GM11168 (cell line): Measurements from ENCODE around the gene GNLY.

Experiments
- in situ Hi-C: fragments of 300-500 bp; cut with MboI; formaldehyde crosslinking; loops from one replicate; pipeline ENCODE4 v1.12.0; 2022; ENCODE audit warnings: low sequenced_read_pairs; ENCODE audit not compliant: unreplicated experiment

The GNLY gene

DNA sequence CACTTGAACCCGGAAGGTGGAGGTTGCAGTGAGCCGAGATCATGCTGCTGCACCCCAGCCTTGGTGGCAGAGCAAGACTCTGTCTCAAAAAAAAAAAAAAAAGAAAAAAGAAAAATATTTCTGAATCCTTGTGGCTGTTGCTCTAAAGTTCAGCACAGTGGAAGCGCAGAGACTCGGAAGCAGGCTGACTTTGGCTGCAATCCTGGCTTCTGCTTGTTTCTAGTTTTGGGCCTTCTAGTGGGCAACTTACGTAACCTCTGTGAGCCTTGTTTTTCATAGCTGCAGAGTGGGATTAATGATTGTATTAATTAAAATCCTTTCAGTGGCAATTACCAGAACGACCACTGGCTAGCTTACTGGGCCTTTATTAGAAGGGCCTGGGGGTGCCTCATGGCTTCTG lies 28.4 kb downstream of the GNLY start:
- in situ Hi-C loops: no loop called here

DNA sequence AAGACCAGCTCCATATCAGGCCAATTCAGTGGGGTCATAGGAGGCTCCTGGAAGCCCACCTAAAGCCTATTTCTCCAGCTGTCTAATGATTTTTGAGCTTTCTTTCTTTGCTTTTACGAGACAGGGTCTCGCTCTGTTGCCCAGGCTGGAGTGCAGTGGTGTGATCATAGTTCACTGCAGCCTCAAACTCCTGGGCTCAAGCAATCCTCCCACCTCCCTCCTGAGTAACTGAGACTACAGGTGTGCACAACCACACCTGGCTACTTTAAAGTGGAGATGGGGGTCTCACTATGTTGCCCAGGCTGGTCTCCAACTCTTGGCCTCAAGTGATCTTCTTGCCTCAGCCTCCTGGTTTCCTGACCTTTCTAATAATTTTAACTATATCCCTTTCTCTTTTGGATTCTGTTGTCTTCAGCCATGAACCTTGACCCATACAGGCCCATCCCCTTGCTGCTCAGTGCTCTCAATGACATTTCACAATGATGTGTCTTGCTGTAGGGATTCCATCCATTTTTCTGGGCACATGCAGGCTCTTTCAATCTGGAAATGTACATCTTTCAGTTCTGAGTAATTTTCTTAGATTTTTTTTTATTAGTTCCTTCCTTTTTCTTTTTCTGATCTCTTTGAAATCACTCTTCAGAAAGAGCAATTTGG lies 29.7 kb downstream of the GNLY start:
- in situ Hi-C loops: no loop called here

DNA sequence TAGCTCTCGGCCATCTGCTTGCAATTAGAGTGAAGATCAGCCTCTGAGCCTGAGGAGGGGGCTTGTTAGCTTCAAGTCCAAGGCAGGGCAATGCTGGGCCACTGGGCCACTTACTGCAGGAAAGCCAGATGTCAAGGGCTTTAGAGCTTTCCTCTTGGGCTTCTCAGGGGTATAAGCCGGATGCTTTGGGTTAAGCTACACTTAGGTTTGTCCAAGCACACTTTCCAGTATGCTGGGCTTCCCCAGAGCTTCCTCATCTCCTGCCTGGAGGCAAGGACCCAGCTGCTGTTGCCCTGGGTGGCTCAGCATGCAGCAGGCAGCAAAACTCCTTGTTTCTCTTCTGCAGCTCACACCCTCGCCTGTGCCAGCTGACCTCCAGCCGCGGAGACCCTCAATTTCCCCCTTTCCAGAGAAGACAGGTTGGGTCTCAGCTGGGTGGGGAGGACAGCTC lies 30.6 kb downstream of the GNLY start:
- in situ Hi-C loops: loop anchor here (5.0 kb wide), 1 partner anchor 88 kb away; no protein-coding TSS in a partner anchor

DNA sequence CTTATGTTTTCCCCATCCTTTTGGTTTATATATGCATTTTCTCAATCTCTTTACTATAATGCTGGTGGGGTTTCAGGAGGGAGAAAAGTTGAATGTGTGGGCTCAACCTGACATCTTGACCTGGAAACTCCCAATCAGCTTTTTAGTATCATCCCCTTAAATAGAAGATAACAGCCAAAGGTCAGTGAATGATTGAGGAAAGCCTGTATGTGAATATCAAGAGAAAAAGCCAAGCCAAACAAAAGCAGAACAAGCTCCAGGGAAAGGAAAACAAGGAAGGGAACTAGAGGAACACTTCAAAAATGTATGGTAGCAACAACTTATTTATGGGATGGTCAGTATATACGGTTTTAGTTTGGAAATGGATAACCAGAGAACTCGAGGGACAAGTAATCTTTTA lies 31.3 kb downstream of the GNLY start:
- in situ Hi-C loops: loop anchor here (5.0 kb wide), 1 partner anchor 87 kb away; no protein-coding TSS in a partner anchor

DNA sequence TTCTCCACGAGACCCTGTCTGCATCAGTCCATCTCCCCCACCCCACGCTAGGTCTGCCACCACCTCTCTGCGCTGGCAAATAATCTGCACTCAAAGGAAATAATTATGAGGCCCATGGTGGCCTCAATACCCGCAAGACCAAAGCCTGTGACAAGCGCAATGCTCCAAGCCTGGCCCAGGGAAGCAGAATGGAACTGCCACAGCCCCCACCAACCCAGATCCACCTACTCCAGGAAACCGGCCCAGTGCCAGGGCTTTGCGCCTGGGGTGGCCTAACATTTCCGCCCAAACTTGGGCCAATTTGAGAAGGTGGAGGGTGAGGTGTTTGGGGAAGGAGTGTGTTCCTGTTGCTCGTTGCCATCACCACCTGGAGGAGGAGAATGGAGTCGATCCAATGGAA lies 33.6 kb downstream of the GNLY start:
- in situ Hi-C loops: loop anchor here (5.0 kb wide), 1 partner anchor 85 kb away; no protein-coding TSS in a partner anchor

DNA sequence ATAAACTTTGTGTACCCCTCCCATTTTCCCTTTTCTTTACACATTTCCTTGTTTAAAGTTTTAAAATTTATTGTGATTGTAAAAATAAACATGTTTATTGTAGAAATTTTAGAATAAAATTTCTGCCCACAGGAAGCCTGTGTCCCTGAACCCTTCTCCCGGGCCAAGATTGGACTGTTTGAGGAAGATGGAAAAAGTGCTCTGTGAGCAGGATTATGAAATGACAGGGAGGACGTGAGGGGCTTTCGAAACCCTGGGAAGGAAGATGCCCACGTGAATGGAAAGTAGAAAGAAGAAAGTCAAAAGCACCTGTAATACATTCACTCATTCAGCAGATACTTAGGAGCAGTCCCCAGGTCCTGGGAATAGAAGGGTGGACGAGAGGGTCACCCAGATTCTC lies 34.2 kb downstream of the GNLY start:
- in situ Hi-C loops: loop anchor here (5.0 kb wide), 1 partner anchor 84 kb away; no protein-coding TSS in a partner anchor

DNA sequence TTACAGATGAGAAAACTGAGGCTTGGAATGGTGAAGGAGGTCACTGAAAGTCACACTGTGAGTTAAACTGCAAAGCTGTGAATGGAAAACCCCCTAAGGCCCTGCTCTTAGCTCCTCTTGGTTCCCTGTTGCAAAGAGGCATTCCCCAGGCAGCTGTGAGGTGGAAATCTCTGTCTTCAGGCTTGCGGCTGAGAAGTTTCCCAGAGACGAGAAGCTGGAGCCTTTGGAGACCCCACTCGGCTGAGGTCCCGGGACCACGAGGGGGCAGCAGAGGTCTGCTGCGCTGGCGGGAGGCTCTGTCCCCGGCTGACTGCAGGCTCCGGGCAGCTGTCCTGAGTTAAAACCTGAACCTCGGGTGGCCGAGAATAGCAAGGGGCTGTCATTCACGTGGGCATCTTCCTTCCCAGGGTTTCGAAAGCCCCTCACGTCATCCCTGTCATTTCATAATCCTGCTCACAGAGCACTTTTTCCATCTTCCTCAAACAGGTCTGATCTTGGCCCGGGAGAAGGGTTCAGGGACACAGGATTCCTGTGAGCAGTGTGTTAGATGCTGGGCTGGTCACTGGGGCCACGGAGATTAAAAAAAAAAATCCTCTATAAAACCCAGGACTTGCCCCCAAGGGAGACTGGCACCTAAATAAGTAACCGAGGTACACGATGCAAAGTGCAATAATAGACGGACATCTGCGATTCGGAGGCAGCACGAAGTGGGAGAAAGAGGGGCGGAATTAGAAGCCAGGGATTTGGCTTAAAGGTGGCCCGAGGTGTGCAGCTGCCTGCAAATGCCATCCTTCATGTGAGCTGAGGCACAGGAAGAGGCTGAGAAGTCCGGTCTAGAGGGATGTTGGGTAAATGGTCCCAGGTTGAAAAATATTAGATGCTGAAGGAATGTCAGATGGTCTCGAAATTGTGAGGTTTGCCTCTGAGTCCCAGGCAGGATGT lies 35.0 kb downstream of the GNLY start:
- in situ Hi-C loops: loop anchor here (5.0 kb wide), 1 partner anchor 83 kb away; no protein-coding TSS in a partner anchor

DNA sequence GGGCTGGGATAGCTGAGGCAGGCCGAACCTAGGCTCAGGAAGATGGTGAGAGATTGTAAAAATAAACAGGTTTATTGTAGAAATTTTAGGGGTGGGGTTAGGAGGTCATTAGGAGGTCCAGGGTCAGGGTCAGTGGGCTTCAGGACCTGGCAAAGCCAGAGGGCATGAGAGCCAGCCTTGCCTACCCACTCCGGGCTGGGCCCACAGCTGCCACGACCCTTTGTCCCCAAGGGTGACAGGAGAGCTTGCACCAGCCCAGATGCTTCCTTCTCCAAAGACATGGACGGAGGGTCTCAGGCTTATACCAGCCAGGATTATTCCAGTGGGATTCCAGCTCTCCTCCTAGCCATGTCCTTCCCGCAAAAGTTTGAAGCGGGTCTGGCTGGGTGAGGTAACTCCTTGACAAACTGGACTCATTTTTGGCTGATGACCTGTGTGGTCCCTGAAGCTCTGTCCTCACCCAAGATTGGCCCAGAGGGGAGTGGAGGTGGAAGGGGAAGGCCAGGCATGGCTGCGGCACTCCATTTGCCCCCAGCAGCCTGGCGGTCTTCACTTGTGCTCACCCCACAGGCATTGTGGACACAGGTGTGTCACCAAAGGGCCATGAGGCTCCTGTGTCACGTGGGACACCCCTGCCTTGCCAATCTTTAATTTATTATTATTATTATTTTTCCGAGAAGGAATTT lies 35.8 kb downstream of the GNLY start:
- in situ Hi-C loops: loop anchor here (5.0 to 10.0 kb wide), 2 partner anchors 82 to 345 kb away; no protein-coding TSS in a partner anchor

DNA sequence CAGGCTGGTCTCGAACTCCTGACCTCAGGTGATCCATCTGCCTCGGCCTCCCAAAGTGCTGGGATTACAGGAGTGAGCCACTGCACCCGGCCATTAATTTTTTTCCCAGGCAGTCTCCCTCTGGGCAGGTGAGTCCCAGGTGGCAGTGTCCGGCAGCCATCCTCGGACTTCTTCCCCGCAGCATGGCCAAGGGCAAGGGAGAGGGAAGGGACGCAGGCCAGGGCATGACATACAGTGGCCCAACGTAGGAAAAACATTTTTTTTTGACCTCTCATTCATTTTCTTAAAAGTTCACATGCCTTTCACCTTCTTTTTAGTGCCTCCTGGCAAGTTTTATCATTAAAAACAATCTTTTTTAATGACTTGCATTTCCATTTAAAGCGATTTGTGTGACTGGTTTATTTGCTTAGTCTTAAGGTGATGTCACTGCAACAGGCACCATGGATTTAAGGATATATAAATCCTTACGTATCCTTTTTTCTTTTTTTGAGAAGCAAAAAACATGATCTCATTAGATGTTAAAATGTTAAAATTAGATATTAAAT lies 36.6 kb downstream of the GNLY start:
- in situ Hi-C loops: loop anchor here (10.0 kb wide), 1 partner anchor 344 kb away; no protein-coding TSS in a partner anchor

DNA sequence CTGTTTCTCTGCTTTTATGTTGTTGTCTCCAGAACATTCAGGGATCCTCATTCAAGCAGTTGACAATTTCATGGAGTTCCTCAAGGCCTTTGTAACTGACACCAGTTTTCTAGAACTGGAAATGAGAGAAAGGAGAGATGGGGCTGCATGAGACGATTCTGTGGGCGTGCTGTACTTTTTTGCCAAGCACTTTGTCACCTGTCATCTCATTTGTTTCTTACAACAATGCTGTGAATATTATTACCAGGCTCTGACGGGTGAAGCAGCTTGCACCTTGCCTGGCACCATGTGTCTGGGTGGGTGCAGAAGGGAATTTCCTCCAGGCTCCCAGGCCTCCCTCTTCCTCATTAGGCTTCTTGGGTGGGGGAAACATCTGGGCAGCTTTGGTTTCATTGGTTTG lies 37.4 kb downstream of the GNLY start:
- in situ Hi-C loops: loop anchor here (10.0 kb wide), 1 partner anchor 343 kb away; no protein-coding TSS in a partner anchor

DNA sequence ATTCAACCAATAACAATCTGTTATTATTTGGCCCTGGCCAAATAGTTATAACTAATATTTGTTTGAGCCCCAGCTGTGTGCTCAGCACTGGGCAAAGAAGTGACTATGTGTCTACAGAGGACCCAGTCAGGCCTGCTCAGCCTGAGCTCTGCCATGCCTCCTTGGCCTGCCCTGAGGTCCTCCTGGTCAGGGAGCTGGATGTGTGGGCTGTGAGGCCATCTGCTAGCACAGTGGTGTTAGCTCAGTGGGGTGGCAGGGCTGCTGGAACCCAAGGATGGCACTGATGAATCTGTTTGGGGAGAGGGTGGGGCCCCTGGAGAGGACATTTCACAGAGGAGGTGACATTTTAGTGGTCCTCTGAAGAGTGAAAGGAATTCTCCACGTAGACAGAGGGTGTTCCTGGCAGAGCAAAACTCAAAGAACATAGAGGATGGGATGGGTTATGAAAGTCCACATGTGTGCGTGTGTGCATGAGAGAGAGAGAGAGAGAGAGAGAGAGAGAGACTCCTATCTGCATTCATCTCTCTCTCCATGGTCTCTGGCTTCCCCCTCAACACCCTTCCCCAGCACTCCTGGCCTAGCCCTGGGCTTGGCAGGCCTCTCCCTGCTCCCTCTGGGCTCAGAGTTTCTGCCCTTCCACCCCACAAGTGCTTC lies 38.4 kb downstream of the GNLY start:
- in situ Hi-C loops: loop anchor here (10.0 kb wide), 1 partner anchor 342 kb away; no protein-coding TSS in a partner anchor

DNA sequence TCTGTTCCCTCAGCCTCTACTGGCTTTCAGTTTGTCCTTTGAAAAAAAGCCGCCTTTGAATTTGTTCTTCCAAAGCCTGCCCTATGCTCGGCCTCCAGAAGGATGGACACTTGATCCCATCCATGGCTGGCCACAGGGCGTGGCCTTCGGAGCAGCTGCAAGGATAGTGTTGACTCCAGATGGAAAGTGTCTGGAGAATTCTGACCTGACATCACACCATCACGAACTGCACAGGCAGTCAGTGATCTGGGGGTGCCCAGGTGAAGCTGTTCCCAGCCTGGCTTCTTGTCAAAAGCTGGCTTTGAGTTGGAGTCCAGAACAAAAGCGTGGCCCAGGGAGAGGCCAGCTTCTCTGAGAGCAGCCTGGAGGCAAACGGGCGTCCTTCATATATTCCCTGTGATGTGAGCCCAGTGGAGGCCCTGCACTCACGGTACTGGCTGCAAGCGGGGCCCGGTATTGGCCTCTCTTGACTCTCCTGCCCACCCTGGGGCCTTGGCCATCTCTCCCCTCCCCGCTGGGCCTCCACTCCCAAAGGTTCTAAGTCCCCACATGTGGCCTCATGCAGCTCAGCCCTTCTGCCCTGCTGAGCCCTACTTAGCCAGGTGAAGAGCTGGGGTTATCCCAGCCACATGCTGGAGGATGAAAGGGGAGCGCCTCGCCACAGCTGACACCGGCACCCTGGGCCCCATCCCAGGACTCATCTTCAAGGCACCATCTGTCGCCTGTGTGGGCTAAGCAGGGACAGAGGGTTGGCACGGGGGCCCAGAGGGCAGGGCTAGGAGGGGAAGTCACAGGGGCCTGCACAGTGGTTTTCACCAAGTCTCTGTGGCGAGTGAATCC lies 39.2 kb downstream of the GNLY start:
- in situ Hi-C loops: loop anchor here (10.0 kb wide), 1 partner anchor 341 kb away; no protein-coding TSS in a partner anchor

DNA sequence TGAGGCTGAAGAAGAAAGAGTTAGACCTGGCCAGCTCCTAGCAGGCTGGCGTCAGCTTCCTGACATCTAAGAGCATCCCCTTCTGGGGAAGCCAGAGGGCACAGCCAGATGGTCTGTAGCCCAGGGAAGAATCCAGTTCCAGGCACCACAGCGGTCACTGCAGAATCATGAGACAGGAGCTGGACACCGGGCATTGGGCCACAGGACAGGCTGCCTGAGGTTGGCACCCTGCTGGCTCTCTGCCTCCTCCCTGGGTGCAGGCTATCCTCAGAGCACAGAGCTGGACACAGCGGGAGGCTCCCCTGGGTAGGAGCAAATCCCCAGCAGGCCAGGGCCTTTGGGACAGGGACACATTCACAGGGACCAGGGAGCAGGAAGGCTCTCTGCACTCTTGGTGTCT lies 39.9 kb downstream of the GNLY start:
- in situ Hi-C loops: loop anchor here (10.0 kb wide), 1 partner anchor 341 kb away; no protein-coding TSS in a partner anchor

DNA sequence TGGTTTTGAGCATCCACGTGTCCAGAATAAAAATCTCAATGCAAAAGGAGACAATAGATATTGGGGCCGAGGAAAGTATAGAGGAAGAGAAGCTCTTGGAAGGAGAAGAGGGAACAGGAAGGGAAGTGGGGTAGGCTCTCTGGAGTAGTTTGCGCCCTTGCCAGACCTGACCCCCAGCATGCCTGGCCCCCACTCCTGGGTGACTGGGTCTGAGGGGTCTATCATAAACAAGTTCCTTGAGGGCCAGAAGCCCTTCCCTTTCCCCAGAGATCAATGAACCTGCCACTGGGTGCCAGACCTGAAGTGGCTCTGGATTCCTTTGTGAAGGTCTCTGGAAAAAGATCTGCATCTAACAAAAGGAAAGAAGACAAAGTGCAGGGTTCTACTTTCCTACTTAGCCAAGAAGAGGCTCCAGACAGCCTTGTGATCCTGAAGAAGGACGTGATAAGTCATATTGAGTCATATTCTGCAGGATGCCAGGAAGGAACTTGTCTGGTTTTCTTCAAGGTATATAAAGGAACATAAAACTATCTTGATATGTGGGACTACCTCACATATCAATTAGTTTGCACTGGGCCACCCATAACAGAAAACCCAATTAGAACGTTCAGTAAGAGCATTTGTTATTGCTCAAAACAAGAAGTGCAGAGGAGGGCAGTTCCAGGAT lies 40.9 kb downstream of the GNLY start:
- in situ Hi-C loops: loop anchor here (10.0 kb wide), 1 partner anchor 340 kb away; no protein-coding TSS in a partner anchor

DNA sequence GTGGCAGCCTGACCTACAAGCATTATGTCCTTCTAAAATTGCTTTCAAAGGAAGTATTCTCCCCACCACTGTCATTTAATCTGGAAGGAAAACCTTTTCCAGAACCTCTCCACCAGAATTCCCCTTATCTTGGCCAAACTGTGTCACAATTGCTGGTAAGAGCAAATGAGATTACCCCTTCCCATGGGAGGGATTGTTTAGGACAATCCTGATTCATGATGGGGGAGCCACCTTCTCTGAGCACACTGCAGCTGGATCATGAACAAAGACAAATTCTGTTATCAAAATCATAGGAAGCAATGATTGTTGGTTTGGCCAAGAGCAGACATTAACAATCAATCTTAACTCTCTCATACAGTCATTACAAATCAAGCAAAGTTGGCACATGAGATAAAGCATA lies 41.5 kb downstream of the GNLY start:
- in situ Hi-C loops: loop anchor here (10.0 kb wide), 1 partner anchor 339 kb away; no protein-coding TSS in a partner anchor

DNA sequence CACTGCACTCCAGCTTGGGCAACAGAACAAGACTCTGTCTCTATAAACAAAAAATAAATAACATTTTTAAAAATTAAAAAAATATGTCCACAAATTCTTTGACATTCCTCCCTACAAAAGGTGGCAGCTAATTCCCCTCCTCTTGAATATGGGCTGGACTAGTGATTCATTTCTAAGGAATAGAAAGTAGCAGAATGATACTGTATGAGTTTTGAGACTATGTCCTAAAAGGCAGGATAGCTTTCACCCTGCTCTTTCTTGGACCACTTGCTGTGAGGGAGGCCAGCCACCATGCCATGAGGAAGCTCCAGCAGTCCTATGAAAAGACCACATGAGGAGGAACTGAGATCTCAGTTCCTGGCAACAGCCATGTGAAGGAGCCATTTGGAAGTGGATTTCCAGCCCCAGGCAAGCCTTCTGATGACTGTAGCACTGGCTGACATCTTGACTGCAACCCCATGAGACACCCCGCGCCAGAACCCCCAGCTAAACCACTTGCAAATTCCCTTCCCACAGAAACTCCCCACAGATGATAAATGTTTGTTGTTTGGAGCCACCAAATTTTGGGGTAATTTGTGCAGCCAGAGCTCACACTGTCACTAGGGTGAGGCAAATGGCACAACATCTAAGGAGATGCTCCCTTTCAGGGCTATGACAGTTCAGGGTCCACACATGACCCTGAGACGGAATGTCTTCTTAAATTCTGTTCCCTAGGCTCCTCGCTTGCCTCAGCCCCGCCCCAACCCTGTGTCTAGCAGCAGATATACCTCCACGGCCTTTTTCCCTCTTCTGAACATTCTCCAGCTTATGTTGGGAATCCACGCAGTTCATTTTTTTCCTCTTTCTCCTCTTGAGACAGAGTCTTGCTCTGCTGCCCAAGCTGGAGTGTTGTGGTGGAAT lies 42.5 kb downstream of the GNLY start:
- in situ Hi-C loops: loop anchor here (10.0 kb wide), 1 partner anchor 338 kb away; no protein-coding TSS in a partner anchor

DNA sequence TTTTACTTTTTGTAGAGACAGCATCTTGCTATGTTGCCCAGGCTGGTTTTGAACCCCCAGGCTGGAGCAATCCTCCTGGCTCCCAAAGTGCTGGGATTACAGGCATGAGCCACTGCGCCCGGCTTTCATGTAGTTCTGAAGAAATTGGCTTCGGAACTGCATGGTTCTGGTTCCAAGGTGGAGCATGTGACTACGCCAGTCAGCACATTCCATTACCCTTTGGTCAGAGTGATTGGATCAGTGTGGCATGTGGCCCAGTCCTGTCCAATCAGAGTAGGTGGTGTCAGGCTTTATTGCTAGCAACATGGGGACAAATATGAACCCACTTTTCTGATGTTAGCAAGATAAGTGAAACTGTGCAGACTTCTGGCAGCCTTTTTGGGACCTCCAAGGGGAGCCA lies 43.3 kb downstream of the GNLY start:
- in situ Hi-C loops: loop anchor here (10.0 kb wide), 1 partner anchor 337 kb away; no protein-coding TSS in a partner anchor
